Measurements from ENCODE around the gene CMTM4. TPM values are rescaled to one million over a fixed set of nuclear protein-coding genes. Genes with fewer than 3 reads are reported as not detected.

Gene CMTM4
- total and polyA plus RNA-seq, 2 of the 8 experiments (the other 6 are each of a cell fraction or from before 2014, with no cell fraction given): 35.3 to 51.7 TPM

DNA sequence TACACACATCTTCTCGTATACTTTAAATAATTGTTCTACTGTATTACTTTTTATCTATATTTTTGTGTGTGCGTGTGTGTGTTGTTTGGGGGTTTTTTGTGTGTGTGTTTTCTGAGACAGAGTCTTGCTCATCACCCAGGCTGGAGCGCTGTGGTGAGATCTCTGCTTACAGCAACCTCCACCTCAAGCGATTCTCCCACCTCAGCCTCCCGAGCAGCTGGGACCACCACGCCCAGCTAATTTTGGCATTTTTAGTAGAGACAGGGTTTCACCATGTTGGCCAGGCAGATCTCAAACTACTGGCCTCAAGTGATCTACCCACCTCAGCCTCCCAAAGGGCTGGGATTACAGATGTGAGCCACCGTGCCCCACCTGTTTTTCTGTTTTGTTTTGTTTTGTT, 1.5 kb upstream of the CMTM4 start:
- H3K9me3 ChIP-seq (ENCODE audit: insufficient read depth in 2 of 2, low read depth in 1 of 2, low read length in 1 of 2): no peaks in the 10 kb centered on the region
- TF ChIP-seq KDM5A (IDR thresholded peaks at IDR 0.05; ENCODE audit: low read length) (no peak), BRCA1 (IDR thresholded peaks at IDR 0.05; ENCODE audit: low read depth, low read length) (no peak), CREB1 (IDR thresholded peaks at IDR 0.05) (no peak), GTF2F1 (IDR thresholded peaks at IDR 0.05; ENCODE audit: borderline replicate concordance, low read depth, low read length) (no peak), SIN3A (conservative IDR thresholded peaks at IDR 0.05 in 1 of 2, IDR thresholded peaks at IDR 0.05 in 1 of 2; ENCODE audit: low read depth in 1 of 2, low read length in 2 of 2) (no peak), SRF (IDR thresholded peaks at IDR 0.05; ENCODE audit: low read depth, low read length) (no peak), ASH2L (IDR thresholded peaks at IDR 0.05; ENCODE audit: low read length) (no peak), JUN (IDR thresholded peaks at IDR 0.05; ENCODE audit: low read depth, low read length) (no peak), ZNF274 (IDR thresholded peaks at IDR 0.05; ENCODE audit: borderline replicate concordance, extremely low read depth, low read length) (no peak)
- TF ChIP-seq, protein P1, sequence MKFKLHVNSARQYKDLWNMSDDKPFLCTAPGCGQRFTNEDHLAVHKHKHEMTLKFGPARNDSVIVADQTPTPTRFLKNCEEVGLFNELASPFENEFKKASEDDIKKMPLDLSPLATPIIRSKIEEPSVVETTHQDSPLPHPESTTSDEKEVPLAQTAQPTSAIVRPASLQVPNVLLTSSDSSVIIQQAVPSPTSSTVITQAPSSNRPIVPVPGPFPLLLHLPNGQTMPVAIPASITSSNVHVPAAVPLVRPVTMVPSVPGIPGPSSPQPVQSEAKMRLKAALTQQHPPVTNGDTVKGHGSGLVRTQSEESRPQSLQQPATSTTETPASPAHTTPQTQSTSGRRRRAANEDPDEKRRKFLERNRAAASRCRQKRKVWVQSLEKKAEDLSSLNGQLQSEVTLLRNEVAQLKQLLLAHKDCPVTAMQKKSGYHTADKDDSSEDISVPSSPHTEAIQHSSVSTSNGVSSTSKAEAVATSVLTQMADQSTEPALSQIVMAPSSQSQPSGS (IDR thresholded peaks at IDR 0.05; ENCODE audit: low read length): no peak
- WGBS, 2 experiments (ENCODE audit: extremely low coverage in 1 of 2, insufficient coverage in 1 of 2, insufficient read length in 1 of 2, insufficient replicate concordance in 2 of 2, low coverage in 1 of 2, low lambda C conversion rate in 2 of 2, missing lambda C conversion rate in 1 of 2): 88% methylated on average over 7 of the region's 7 CpGs; no CpG with 5 or more reads in 1 of the 2 experiments

More for the DNA sequence above, 1.5 kb upstream of the CMTM4 start:
- Histone ChIP-seq H3K4me1 (replicated peaks in 1 of 4; ENCODE audit: control insufficient read depth in 3 of 4, insufficient read depth in 4 of 4, low read length in 3 of 4) (peaks cover 5 to 8% (median 7%) of the 10 kb centered on the region in 4 experiments), H4K91ac (replicated peaks; ENCODE audit: insufficient read length, low read length) (no peak overlapping the region), H4K20me1 (replicated peaks in 1 of 2; ENCODE audit: control insufficient read depth in 1 of 2, insufficient read depth in 2 of 2, low read length in 2 of 2) (peaks cover 0 to 7% of the 10 kb centered on the region in 2 experiments), H2BK20ac (ENCODE audit: low read length) (no peak overlapping the region), H2AK5ac (ENCODE audit: low read depth, low read length) (no peak overlapping the region), H3K27ac (ENCODE audit: low read depth, low read length) (no peak overlapping the region), H4K5ac (ENCODE audit: insufficient read length, low read depth, low read length) (no peak overlapping the region), H3K23ac (ENCODE audit: insufficient read length) (no peak overlapping the region), H3K4me3 (ENCODE audit: extremely low read depth in 1 of 4, insufficient read depth in 2 of 4, low read depth in 3 of 4, low read length in 4 of 4) (no peak overlapping the region), H3K36me3 (ENCODE audit: control insufficient read depth in 2 of 4, insufficient read depth in 4 of 4, low read length in 3 of 4) (no peaks in the 10 kb centered on the region), H3K4me2 (ENCODE audit: insufficient read depth in 1 of 2, low read depth in 2 of 2, low read length in 2 of 2) (no peak overlapping the region; a peak in 1 of 4 replicates), H2AFZ (ENCODE audit: low read length) (no peak overlapping the region), H3K56ac (replicated peaks; ENCODE audit: insufficient read length, low read depth, low read length) (no peak overlapping the region), H3K23me2 (ENCODE audit: low read depth, low read length) (peaks cover 12% of the 10 kb centered on the region; the same call in 1 of the 2 replicates), H3K9ac (replicated peaks in 1 of 4; ENCODE audit: extremely low read depth in 1 of 4, low read depth in 3 of 4, low read length in 3 of 4) (no peak overlapping the region), H2BK120ac (replicated peaks; ENCODE audit: low read depth, low read length) (no peak overlapping the region), H3K14ac (ENCODE audit: insufficient read length) (no peak overlapping the region), H3K79me2 (ENCODE audit: control insufficient read depth in 1 of 2, insufficient read depth in 2 of 2, low read length in 2 of 2) (peaks cover 0 to 19% of the 10 kb centered on the region in 2 experiments; a peak in 2 of 4 replicates), H2BK12ac (ENCODE audit: low read depth, low read length) (no peak overlapping the region), H3K79me1 (ENCODE audit: low read depth, low read length) (peaks cover 6% of the 10 kb centered on the region), H2BK15ac (ENCODE audit: low read length) (no peak overlapping the region), H4K8ac (ENCODE audit: extremely low read depth, insufficient read depth, low read length) (no peak overlapping the region), H3K4ac (replicated peaks; ENCODE audit: insufficient read length, low read depth, low read length) (no peak overlapping the region), H3K27me3 (replicated peaks in 1 of 4; ENCODE audit: control insufficient read depth in 3 of 4, extremely low read depth in 1 of 4, insufficient read depth in 3 of 4, low read length in 3 of 4) (peaks cover 0 to 1% (median 0%) of the 10 kb centered on the region in 4 experiments; a peak in 1 of 7 replicates), H3K18ac (ENCODE audit: extremely low read depth, low read length) (no peak overlapping the region), H2BK5ac (ENCODE audit: low read depth, low read length) (no peak overlapping the region)
- ChIA-PET POLR2A (ENCODE audit: partially characterized antibody) (interaction anchor here (1.0 to 3.2 kb wide), 4 partner anchors 11 to 90 kb away, joined by 3 to 11 read pairs (median 6); no protein-coding TSS in a partner anchor), CTCF (ENCODE audit: partially characterized antibody) (interaction anchor here (0.6 to 2.4 kb wide), 16 partner anchors 12 to 221 kb away, joined by 3 to 10 read pairs (median 4); no protein-coding TSS in a partner anchor)
- DNase-seq (ENCODE audit: low read depth in 1 of 2, low spot score in 2 of 2) (no peak), FAIRE-seq (no peak)

All from H1 (cell line).